HG03135 (cell line): ENCODE results near the gene SPATA13.

Experiments
- ATAC-seq: cut with Tn5 transposase; IDR thresholded peaks from one replicate; pipeline ENCODE4 v1.9.1; 2021; ENCODE audit warnings: mild to moderate bottlenecking, moderate library complexity; ENCODE audit not compliant: unreplicated experiment

The SPATA13 gene

DNA sequence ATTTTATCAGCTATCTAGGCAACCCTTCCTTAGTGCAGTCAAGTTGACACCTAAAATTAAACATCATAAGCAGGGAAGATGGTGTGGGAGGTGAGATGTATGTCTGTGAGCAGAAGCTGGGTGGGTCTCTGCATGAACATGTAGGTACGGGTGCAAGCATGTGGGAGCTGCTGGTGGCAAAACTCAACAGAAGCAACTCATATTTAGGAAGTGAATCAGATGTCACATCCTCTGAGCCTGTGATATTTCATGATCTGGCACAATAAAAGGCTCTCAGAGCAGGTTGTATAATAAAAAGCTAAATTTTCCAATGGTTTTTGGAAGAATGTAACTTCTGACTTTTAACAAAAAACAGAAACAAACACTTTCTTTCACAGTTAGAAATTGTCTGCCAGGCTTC lies 193.2 kb downstream of the SPATA13 start:
- ATAC-seq: no peak

DNA sequence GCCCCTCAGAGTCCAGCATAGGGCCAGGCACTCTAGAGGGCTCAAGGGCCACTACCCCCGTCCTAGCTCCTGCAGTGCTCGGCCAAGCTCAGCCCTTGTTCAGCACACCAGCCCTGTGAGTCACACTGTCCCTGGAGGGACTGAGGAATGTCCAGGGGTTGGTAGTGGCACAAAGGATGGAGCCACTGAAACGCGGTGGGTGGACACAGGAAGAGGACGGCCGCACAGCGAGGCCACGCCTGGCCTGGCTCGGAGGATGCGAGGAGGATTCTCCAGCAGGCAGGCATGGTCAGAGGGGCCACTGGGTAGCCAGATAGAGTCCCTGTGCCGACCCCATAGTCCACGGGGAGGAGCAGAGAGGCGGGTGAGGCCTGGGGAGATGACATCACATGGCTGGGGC lies 194.6 kb downstream of the SPATA13 start:
- ATAC-seq: no peak

DNA sequence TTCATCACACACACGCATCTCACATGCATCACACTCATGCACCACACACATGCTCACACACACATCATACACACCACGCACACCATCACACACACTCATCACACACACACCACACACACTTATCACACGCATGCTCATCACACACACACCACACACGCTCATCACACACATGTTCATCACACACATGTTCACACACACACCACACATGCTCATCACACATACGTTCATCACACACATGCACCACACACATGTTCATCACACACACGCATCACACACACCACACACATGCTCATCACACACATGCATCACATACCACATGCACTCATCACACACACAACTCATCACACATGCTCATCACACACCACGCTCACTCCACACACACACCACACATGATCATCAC lies 195.8 kb downstream of the SPATA13 start:
- no peak for ATAC-seq
